RPMI8226 (cell line): ENCODE measurements around the gene PHACTR1.

ENCODE experiments used
- DNase-seq: peaks from one replicate; pipeline ENCODE4 v3.0.0-alpha.2; 2015

PHACTR1 gene

DNA sequence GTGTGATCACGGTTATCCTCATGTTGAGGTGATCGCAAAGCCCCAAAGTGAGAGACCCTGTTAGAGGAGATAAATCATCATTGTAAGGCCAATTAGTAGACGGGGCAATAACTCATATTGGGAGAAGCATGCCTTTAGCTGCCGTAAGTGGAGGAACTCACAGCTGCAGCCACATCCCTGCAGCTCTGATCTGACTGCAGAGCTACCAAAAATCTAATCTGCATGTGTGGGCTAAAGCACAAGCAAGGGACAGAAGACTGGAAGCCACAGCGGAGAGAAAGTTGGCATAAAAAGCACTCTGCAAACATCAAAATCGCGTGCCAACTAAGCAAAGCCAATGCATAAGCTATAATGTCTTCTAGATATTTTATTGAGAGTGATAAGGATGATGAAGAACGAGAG lies 532.0 kb downstream of the PHACTR1 start:
- no peak for DNase-seq

- no peak for DNase-seq
Measured at GRCh38 chr6:13248994-13249393, 532.4 kb downstream of the PHACTR1 start.

GRCh38 chr6:13249817-13250216 lies 533.2 kb downstream of the PHACTR1 start:
- no peak for DNase-seq

DNA sequence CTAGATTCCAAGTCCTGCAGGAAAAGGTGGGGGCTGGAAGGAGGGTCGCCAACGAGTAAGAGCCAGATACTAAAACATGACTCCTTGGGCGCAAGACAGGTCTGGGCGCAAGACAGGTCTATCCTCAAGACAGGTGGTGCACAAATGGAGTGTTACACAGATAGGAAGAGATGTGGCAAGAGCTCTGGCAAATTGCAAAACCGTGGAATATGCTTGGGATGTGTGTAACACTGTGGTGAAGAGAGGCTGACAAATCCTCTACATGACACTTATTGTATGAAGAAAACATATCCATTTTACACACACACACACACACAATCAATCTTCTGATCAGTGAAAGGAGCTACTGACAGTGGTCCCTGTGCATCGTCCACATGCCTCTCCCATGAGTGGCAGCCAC lies 534.1 kb downstream of the PHACTR1 start:
- no peak for DNase-seq

- no peak for DNase-seq
Measured at GRCh38 chr6:13251242-13251641, 534.7 kb downstream of the PHACTR1 start.

- DNase-seq, result no peak
Measured at GRCh38 chr6:13252790-13253189, 536.2 kb downstream of the PHACTR1 start.

DNA sequence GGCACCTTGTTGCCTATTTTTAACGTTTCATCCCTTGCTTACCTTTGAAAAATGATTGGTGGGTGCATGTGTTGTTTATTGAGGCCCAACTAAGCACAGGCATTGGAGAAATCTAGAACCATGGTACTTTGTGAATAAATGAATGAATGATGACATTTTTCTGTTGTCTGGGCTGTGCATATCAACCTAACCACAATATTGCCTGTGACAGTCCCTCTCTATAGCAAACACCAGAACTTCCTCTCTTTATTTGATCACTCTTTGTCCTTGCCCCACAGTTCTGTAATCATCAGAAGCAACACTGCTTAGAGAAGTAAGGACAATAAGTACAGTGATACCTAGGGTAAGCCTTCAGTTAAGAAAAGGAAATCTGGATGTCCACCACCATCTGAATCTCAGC lies 536.7 kb downstream of the PHACTR1 start:
- no peak for DNase-seq

- DNase-seq, result no peak
Measured at GRCh38 chr6:13256266-13257001, 539.9 kb downstream of the PHACTR1 start.

DNA sequence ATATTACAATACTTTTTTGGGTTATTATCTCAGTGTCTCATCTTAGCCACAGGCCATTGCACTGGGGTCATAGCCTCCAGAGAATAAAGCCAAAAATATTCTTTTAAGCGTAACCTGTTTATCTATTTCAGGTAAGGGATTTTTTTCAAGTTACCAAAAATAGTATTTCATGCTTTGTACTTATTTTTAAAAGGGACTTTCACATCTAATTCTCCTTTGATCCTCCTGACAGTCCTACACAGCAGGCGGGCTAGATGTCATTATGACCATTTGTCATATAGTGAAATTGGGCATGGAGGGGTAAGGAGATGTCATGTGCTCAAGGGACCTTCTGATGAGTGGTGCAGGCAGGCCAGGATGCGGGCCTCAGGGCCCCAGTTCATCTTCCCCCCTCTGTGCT lies 542.8 kb downstream of the PHACTR1 start:
- no peak for DNase-seq

- DNase-seq, result no peak
Measured at GRCh38 chr6:13260101-13260598, 543.6 kb downstream of the PHACTR1 start.

DNA sequence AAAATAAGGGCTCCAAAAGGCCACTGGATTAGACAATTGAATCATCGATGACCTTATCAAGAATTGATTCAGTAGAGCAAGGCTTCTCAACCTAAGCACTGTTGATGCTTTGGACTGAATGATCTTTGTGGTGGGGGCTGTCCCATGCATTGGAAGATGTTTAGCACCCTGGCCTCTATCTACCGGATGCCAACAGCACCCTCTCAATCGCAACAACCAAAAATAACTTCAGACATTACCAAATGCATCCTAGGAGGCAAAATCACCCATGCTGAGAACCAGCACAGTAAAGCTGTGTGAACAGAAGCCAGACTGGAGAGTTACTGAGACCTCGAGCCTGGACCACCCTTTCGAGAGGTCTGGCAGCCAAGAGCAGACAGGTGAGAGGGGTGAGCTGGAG lies 544.3 kb downstream of the PHACTR1 start:
- DNase-seq, result no peak

GRCh38 chr6:13261464-13261994 lies 545.0 kb downstream of the PHACTR1 start:
- DNase-seq, result peak; percentile 65

DNA sequence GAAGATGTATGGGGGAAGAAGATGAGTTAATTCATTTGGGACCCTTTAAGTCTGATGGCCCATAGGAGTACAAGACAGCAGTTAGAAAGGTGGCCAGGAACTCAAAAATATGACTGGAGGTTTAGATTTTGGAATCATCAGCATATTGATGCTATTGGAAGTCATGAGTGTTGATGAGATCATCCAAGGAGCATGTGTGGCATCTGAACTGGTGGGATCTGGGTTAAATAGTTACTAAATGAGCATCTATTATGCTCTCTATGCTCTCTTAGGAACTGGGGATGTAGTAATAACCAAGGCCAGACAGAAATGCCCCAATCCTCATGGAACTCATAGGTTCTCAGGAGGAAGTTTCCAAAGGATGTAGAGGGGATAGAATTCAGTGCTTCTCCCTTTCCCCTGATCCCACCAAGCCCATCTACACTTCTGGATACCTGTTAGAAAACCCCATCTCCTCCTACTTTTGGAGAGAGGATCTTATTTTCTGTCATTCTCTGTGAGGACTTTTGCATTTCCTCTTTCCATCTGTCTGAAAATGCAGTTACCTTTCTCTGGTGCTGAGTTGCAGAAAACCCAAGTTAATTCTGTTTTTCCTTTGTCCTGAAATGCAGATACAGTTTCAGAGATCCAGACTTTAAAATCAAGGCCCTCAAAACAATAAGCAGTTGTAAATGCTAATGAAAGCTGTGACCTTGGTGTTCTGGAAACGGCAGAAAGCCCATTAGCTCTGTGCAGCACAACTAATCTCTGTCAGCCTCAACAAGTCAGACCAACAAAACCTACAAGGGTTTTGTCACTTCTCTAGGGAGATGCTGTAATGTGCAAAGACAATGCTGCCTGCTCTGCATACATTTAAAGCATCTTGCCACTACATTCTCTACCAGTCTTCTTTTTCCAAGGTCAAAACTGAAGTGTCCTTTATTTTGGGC lies 546.0 kb downstream of the PHACTR1 start:
- no peak for DNase-seq

DNA sequence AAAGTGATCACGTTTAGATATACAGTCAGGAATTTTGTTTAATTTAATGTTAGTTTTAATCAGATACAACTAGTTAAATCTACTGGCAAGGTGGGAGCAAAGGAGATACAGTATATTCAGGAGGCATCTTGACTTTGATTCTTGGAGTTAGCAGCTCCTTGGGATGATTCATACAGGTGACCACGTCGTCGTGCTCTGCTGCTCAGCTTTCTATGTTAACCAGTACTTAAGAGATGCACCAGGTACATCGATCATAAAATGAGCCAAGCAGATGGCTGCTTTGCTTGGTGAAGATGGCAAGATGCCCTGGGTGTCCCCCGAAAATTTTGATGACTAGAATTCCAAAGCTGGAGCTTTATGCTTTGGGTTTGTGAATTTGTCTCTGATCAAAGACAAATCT lies 547.1 kb downstream of the PHACTR1 start:
- no peak for DNase-seq

DNA sequence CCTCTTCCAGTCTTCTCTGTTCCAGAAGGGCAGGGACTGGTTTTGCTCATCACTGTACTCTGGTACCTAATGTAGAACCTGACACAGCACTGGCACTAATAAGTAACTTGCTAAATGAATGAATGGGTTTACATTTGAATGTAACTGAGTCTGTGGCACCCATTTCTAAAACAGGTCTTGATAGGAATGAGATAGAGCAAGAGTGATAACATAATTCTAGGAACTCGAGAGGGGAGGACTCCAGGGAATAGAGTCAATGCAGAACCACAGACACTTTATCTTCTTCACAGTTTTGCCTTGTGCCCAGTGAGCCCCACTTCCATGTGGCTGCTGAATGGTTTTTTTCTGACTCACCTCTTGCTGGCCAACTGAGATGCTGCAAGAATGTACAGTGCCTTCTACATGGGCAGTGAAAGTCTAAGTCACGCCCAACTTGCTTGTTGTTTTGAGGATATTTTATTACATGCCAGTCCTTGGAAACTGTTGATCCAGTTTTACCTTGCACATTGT lies 550.6 kb downstream of the PHACTR1 start:
- DNase-seq, result no peak

- no peak for DNase-seq
Measured at GRCh38 chr6:13268913-13269518, 552.4 kb downstream of the PHACTR1 start.

GRCh38 chr6:13272131-13273046 lies 555.8 kb downstream of the PHACTR1 start:
- peak; percentile 70 for DNase-seq

- no peak for DNase-seq
Measured at GRCh38 chr6:13273202-13273930, 556.8 kb downstream of the PHACTR1 start.

- peak; percentile 49 for DNase-seq
Measured at GRCh38 chr6:13273931-13274706, 557.6 kb downstream of the PHACTR1 start.

DNA sequence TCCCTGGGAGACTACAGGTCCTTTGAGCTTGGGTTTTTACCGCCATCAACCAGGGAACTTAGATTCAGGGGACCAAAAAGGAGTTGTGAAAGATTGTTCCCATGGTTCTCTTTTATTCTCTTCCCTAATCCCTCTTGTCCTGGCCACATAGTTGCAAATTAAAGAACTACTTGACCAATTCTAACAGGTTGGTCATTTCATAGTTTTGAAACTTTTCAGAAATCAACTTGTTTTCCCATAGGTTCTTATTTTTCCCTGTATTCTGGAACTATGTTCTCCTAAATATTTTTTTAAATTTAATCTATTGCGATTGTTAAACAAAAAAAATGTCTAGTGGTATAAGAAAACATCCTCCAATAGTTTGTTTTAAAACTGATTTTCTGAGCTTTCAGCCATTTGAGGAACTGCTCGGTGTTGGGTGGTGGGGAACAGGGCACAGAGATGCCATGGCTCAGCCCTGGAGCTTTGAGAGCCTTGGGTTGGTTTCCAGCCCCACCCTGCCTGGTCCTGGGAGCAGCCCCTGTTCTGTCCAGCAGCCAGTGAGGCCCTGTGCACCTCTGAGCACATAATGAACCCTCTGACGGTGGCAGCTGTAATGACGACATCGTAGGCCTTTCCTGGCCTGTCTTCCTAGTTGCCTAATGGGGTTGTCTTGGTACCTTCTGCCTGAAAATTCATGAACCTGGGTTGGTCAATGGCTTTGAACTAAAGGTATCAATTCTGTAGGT lies 558.3 kb downstream of the PHACTR1 start:
- no peak for DNase-seq
